Activated CD4-positive, alpha-beta T cell treated with anti-CD3 and anti-CD28 coated beads for 1 hour (primary cell): ENCODE measurements around the gene MFAP4.
"Not testable (repeated sequence)": the region's sequence is repeated elsewhere in the genome, so short reads cannot be mapped to it uniquely, and the experiment has no call there.

Experiments used
- DNase-seq: peaks from one replicate; pipeline ENCODE4 v3.0.0-alpha.2; 2020

The MFAP4 gene

GRCh38 chr17:19369107-19369778 lies 17.7 kb downstream of the MFAP4 start:
- DNase-seq, result no peak

DNA sequence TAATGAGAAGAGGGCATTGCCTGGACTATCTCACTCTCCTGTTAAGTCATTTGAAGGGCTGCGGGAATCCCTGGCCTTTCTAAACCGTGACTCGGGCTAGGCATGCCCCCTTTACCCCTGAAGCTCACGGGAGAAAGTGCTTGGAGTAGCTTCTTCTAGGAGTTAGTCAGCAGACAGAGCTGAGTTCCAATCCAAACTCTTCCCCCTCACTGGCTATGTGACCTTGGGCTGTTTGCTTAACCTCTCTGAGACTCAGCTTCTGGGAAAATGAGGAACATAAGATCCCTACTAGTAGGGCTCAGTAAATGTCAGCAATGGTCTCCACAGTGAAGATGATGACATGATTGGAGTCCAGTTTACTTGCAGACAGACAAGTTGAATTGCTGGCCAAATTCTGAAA lies 18.8 kb downstream of the MFAP4 start:
- DNase-seq, result no peak

- no peak for DNase-seq
Observed at GRCh38 chr17:19366637-19366972, 20.4 kb downstream of the MFAP4 start.

DNA sequence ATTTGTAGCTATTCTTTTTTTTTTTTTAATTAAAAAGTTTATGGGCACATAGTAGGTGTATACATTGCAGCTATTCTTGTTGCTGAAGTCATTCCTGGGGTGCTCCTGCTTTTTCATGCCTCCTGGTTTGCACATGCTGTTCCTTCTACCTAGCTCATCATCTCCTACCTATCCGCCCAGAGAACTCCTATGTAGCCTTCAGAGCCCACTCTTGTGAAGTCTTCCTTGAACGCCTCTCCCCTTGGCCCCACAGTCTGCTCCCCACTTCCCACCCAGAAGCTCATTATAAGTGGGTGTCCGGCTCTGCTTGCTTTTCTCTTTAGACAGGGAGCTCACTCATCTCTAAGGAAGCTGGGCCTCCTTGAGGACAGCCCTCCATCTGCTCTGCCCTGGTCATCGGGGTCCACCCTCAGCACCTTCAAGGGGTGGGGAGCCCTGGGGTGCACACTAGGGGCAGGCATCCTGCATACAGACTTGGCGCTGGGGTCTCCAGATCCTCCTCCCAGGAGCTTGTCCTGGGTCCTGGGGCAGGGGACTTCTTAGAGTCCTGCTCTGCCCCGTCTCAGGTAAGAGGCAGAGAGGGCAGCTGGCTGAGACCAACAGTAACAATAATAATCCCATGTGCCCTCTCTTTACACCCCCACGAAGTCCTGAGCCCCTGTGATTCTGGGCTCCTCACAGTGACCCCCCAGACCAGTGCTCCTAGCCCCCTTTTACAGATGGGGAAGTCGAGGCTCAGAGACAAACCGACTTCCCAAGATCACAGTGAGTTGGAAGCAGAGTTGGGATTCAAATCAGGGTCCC lies 21.0 kb downstream of the MFAP4 start:
- no peak for DNase-seq

- no peak for DNase-seq
Observed at GRCh38 chr17:19365499-19365817, 21.5 kb downstream of the MFAP4 start.

- no peak for DNase-seq
Observed at GRCh38 chr17:19364699-19365498, 22.1 kb downstream of the MFAP4 start.

DNA sequence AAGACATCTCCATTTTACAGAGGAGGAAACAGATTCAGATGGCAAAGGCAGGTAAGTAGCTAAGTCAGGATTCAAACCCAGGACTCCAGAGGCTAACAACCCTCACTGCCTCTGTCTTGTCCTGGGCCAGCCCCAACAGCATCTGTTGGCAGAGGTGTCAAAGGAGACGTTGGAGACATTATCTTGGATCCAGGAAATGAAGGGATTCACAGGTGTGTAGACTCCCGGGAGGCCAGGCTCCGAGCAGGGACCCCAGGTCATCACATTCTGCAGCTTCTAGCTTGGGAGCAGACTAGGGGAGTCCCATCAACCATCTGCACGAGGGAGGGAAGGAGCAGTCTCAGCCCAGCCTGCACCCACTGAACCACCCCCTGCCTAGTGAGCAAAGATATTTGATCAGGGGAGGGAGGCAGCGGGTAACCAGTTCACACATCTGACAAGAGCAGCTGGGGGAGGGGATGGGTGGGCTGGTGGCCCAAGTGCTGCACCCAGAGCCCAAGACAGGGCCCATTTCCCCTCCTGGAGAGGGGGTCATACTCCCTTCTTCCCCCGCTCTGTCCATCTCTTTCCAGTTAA lies 23.4 kb downstream of the MFAP4 start:
- DNase-seq, result no peak

DNA sequence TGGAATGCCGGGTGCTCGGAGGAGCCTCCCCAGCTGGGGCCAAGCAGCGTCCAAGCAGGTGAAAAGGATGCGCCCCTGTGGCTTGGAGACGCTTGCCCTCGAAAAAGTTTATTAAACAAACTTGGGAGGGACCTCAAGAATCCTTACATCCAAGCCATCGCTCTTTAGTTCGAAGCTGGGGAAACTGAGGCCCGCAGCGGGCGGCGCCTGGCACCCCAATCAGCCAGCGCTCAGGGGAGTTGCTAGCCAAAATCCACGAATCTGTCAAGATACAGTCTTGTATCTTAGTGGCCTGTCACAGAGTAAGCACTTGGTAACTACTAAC lies 23.9 kb downstream of the MFAP4 start:
- no peak for DNase-seq

DNA sequence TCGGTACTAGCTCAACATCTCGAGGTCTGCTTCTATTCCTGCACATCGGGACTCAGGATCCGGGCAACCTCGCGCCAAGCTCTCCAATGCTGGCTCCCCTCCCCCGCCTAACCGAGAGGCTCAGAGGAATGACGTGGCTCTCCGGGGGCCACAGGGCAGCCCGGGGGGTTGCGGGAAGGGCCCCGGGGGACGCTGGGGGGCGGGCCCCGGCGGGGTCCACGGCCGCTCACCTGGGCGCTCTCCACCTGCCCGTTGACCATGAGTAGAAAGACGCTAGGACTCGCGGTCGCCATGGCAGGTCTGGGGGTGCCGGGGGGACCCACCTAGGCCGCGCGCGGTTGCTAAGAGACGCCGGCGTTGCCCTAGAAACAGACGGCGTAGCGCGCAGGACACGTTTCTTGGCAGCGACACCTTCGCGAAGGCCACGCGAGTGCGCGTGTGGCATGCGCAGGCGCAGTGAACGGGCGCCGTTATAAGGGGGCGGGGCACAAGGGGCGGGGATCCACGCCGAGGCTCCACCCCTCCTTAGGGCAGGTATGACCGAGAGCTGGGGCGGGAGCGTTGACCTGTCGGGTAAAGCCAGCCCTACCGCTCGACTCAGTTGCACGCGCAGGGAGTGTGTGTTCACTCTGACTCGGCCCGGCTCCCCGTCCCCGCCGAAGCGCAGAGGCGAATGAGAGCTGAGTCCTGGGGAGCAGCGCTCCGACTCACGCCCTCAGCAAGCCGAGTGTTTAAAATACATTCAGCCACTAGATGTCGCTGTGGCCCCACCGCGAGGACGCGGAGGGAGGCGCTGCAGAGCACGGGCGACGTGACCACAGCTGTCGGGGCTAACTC lies 24.5 kb downstream of the MFAP4 start, which contains the start of gene B9D1:
Gene B9D1 (minus strand): TSS at position 447 of the 837 bp plus-strand sequence. CDS start 154 bp downstream, at position 293.
- DNase-seq, result peak; percentile 94

DNA sequence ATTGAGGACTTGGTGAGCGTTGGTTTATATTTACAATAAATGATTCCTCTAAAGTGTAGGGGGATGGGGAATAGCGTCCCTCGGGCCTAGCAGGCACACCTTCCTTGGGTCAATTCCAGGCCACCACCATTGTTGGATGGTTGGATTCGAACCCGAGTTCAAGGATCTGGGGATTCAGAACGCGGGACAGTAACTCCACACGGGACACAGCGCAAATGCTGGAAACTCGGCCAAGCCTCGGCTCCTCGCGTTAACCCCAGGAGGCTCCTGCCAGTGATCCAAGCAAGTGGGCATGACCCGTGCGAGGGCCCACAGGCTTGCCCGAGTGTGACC lies 25.1 kb downstream of the MFAP4 start:
- no peak for DNase-seq

GRCh38 chr17:19361326-19361725 lies 25.7 kb downstream of the MFAP4 start:
- DNase-seq, result no peak

DNA sequence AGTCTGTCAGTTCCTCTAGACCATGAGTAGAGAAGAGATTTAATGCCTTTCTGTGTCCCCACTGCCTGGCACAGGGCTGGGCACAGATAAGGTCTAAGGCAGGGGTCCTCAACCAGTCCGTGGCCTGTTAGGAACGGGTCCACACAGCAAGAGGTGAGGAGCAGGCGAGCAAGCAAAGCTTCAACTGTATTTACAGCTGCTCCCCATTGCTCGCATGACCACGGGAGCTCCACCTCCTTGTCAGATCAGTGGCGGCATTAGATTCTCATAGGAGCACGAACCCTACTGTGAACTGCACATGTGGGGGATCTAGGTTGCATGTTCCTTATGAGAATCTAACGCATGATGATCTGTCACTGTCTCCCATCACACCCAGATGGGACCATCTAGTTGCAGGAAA lies 26.2 kb downstream of the MFAP4 start:
- no peak for DNase-seq

DNA sequence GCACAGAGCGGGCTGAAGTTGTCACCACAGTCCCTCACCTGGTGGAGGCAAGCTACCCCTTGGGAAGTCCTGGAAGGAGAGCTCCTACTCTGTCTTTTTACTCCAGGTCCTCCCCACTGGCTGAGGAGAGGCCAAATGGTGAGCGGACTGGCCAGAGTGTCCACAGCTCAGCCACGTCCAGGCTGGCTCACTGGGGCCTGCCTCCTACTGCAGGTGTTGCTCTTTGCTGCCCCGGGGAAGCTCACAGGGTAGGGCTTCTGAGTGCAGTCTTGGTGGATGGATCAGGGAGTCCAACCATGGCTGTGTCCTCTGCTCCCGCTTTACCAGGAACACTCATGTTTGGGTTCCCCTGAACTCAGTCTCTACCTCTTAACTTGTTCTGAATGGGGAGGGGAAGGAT lies 27.1 kb downstream of the MFAP4 start:
- DNase-seq, result no peak

- DNase-seq, result no peak
Observed at GRCh38 chr17:19359151-19359550, 27.8 kb downstream of the MFAP4 start.

DNA sequence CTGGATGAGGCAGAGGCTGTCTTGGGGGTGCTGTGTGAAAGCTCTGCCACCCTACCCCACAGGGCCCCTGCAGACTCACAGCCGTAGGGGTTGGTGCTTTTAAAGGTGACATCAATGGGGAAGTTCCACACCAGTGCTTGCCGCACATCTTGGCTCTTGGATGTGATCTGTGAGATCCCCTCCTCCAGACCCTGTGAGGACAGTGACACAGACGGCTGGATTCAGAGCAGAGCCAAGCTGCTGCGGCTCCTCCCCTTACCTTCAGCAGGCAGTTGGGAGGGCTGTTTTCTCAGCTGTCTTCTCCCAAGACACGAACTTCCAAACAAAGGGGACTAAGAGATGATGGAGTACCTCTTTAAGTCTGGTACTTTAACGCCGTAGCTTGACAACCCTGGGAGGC lies 29.2 kb downstream of the MFAP4 start:
- DNase-seq, result no peak

DNA sequence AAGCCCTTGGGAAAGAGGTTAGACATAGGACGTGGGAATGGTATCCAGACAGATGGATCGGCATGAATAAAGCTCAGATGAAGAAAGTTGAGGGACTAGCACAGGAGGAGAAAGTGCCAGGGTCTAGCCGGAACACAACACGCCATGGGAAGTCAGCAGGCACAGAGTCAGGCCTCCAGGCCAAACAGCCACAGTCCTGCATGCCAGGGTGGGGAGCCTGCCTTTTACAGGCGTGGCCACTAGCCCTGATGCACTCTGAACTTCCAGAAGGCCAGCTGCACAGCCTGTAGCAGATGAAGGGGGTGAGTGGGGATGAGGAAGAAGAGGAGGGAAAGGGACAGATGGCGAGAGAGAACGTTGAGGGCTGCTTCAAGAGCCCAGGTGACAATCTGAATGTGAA lies 29.6 kb downstream of the MFAP4 start:
- no peak for DNase-seq

DNA sequence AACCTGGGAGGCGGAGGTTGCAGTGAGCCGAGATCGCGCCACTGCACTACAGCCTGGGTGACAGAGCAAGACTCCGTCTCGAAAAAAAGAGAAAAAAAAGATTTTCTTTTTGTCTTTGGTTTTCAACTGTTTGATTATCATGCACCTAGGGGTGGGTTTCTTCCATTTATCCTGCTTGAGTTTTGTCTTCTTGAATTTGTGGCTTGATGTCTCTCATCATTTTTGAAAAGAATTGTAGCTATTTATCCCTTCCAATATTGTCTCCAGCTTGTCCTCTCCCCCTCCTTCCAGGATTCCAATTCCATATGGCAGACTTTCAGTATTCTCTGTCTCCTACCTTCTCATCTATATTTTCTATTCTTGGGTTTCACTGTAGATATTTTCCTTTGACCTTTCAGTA lies 32.2 kb downstream of the MFAP4 start:
- DNase-seq, result no peak

GRCh38 chr17:19353401-19353800 lies 33.6 kb downstream of the MFAP4 start:
- not testable (repeated sequence) for DNase-seq

- DNase-seq, result no peak
Observed at GRCh38 chr17:19348806-19349205, 38.2 kb downstream of the MFAP4 start.

DNA sequence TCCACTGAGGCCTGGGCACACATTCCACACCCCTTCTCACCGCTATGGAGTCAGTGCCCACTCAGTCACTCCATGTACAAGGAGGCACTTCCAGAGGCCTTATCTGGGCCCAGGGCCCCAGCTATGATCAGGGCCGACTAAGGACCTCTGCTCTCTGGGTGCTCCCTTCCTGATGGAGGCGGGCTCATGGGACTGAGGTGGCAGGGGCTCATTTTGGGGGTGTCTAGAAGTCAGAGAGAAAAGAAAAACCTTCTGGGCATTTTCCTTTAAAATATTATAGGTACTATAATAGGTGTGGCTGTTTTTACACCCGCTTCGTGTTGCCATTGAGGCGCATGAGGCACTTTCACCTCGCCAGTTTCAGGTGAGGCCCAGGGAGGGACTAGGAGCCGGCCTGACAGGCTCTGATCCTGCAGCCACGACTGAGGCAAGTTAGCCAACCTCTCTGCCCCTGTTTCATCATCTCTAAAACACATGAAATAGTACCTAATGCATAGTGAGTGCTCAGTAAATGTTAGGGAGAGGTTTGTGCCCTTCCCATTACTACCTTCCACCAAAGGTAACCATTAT lies 38.8 kb downstream of the MFAP4 start:
- DNase-seq, result no peak

DNA sequence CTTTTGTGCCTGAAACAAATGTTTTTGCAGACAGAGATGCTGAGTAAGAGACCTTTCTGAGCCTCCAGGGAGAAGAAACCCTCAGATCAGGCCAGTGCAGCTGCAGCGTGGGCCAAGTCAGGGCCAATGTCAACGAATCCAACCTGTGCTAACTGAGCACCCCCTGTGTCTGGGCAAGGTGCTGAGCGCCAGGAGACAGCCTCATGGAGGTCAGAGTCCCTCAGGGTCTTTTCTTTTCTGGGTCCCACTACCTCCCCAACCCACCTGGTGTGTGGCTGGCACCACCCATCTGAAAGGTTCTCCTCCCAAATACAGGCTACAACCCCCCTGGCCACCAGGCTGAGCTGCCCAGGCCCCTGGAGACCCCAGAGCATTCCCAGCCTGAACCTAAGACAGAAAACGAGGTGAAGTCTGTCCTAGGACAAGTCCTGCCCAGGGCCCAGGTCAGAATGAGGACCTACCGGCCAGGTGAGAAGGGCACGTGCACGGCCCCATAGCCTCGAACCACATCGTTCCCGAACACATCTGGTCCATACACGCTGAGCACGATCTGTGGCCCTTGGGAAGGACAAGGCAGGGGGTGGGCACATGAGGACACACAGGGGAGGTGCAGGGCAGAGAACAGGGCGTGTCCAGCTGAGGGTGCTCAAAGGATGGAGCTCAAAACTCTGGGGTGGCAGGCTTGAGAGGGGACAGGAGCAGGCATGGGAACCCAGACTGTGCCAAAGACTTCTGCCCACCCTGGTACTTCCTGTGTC lies 39.5 kb downstream of the MFAP4 start:
- no peak for DNase-seq
